ENCODE results near the gene RIOK3. TPM values are rescaled to one million over a fixed set of nuclear protein-coding genes. Genes with fewer than 3 reads are reported as not detected.

RIOK3 gene
- polyA plus RNA-seq, 1 donor from 2014 or later: 109 TPM

- TF ChIP-seq MXI1 (conservative IDR thresholded peaks at IDR 0.05; ENCODE audit: poor library complexity, severe bottlenecking) (no peak), TAF1 (IDR thresholded peaks at IDR 0.05; ENCODE audit: low read depth) (no peak), EP300 (conservative IDR thresholded peaks at IDR 0.05; ENCODE audit: poor library complexity, severe bottlenecking) (no peak)
- TF ChIP-seq, protein P1, sequence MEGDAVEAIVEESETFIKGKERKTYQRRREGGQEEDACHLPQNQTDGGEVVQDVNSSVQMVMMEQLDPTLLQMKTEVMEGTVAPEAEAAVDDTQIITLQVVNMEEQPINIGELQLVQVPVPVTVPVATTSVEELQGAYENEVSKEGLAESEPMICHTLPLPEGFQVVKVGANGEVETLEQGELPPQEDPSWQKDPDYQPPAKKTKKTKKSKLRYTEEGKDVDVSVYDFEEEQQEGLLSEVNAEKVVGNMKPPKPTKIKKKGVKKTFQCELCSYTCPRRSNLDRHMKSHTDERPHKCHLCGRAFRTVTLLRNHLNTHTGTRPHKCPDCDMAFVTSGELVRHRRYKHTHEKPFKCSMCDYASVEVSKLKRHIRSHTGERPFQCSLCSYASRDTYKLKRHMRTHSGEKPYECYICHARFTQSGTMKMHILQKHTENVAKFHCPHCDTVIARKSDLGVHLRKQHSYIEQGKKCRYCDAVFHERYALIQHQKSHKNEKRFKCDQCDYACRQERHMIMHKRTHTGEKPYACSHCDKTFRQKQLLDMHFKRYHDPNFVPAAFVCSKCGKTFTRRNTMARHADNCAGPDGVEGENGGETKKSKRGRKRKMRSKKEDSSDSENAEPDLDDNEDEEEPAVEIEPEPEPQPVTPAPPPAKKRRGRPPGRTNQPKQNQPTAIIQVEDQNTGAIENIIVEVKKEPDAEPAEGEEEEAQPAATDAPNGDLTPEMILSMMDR (IDR thresholded peaks at IDR 0.05; ENCODE audit: poor library complexity, severe bottlenecking): no peak
- peaks cover 10% of the 10 kb centered on the region for H3K36me3 ChIP-seq (ENCODE audit: insufficient read depth, low read length)
These were observed 15.8 kb downstream of the RIOK3 start for GRCh38 chr18:23468753-23469459.

GRCh38 chr18:23470620-23471387, 17.7 kb downstream of the RIOK3 start:
- Histone ChIP-seq H3K9me3 (ENCODE audit: low read length) (no peaks in the 10 kb centered on the region), H2AFZ (ENCODE audit: low read depth, low read length) (no peak overlapping the region), H3K36me3 (ENCODE audit: insufficient read depth, low read length) (peaks cover 8% of the 10 kb centered on the region), H3K79me2 (replicated peaks; ENCODE audit: insufficient read depth, low read length) (no peaks in the 10 kb centered on the region), H3K9ac (ENCODE audit: low read length) (no peak overlapping the region), H4K20me1 (ENCODE audit: insufficient read depth) (no peaks in the 10 kb centered on the region), H3K27ac (ENCODE audit: low read length) (no peak overlapping the region), H3K4me2 (ENCODE audit: low read length) (no peak overlapping the region), H3K27me3 (ENCODE audit: insufficient read depth, low read depth, low read length) (no peaks in the 10 kb centered on the region), H3K9me2 (ENCODE audit: insufficient read depth, low read length) (no peaks in the 10 kb centered on the region), H3F3A (ENCODE audit: insufficient read depth, low read length, poor library complexity, severe bottlenecking) (no peaks in the 10 kb centered on the region), H3K4me3 (ENCODE audit: low read length) (no peak overlapping the region)
- TF ChIP-seq REST (IDR thresholded peaks at IDR 0.05; ENCODE audit: borderline replicate concordance) (no peak), EP300 (conservative IDR thresholded peaks at IDR 0.05; ENCODE audit: poor library complexity, severe bottlenecking) (no peak), SMC3 (conservative IDR thresholded peaks at IDR 0.05; ENCODE audit: poor library complexity) (no peak), MXI1 (conservative IDR thresholded peaks at IDR 0.05; ENCODE audit: poor library complexity, severe bottlenecking) (no peak), EZH2 (IDR thresholded peaks at IDR 0.05; ENCODE audit: borderline replicate concordance, insufficient read depth, low read length, poor library complexity, severe bottlenecking) (no peak), TAF1 (IDR thresholded peaks at IDR 0.05; ENCODE audit: low read depth) (no peak), RAD21 (conservative IDR thresholded peaks at IDR 0.05) (no peak), POLR2AphosphoS5 (IDR thresholded peaks at IDR 0.05) (no peak)
- TF ChIP-seq, protein P1 (IDR thresholded peaks at IDR 0.05; ENCODE audit: poor library complexity, severe bottlenecking): no peak

More at GRCh38 chr18:23468753-23469459, 15.8 kb downstream of the RIOK3 start:
- H3K27me3 ChIP-seq (ENCODE audit: insufficient read depth, low read depth, low read length): no peaks in the 10 kb centered on the region
- no peak overlapping the region for H2AFZ ChIP-seq (ENCODE audit: low read depth, low read length)
- H4K20me1 ChIP-seq (ENCODE audit: insufficient read depth): no peaks in the 10 kb centered on the region
- H3K4me3 ChIP-seq (ENCODE audit: low read length): no peak overlapping the region
- no peak overlapping the region for H3K4me2 ChIP-seq (ENCODE audit: low read length)
- H3K9me2 ChIP-seq (ENCODE audit: insufficient read depth, low read length): no peaks in the 10 kb centered on the region
- no peaks in the 10 kb centered on the region for H3F3A ChIP-seq (ENCODE audit: insufficient read depth, low read length, poor library complexity, severe bottlenecking)
- no peak overlapping the region for H3K27ac ChIP-seq (ENCODE audit: low read length)
- no peaks in the 10 kb centered on the region for H3K79me2 ChIP-seq (replicated peaks; ENCODE audit: insufficient read depth, low read length)
- H3K9ac ChIP-seq (ENCODE audit: low read length): no peak overlapping the region
- no peaks in the 10 kb centered on the region for H3K9me3 ChIP-seq (ENCODE audit: low read length)
